Neural cell (in vitro differentiated cells): ENCODE data around the gene EIF2AK2. TPM values are rescaled to one million over a fixed set of nuclear protein-coding genes. Genes with fewer than 3 reads are reported as not detected.

Experiments used
- H2AFZ ChIP-seq: fragments of 200-600, 300-800 bp; sonication (generic), shearing (Covaris generic); 2 replicates; pipeline ENCODE4 v1.6.0; 2014; ENCODE audit warnings: low read depth, mild to moderate bottlenecking, antibody characterized with exemption, low read length, moderate library complexity
- H3F3A ChIP-seq: fragments of 200-600 bp; shearing (Covaris generic); 2 replicates; pipeline ENCODE4 v1.6.1; 2016; ENCODE audit warnings: mild to moderate bottlenecking, moderate library complexity, mixed read lengths, antibody characterized with exemption, low read length; ENCODE audit not compliant: insufficient read depth, poor library complexity, severe bottlenecking
- H3K27ac ChIP-seq: fragments of 200-600, 300-800 bp; sonication (generic), shearing (Covaris generic); 2 replicates; pipeline ENCODE4 v1.5.1; 2014; ENCODE audit warnings: mild to moderate bottlenecking, low read length, moderate library complexity
- H3K27me3 ChIP-seq: fragments of 300-800, 200-600 bp; sonication (generic), shearing (Covaris generic); 2 replicates; pipeline ENCODE4 v1.6.0; 2014; ENCODE audit warnings: mild to moderate bottlenecking, low read depth, low read length, moderate library complexity; ENCODE audit not compliant: insufficient read depth
- H3K36me3 ChIP-seq: fragments of 300-800, 200-600 bp; sonication (generic), shearing (Covaris generic); 2 replicates; pipeline ENCODE4 v1.5.1; 2014; ENCODE audit warnings: mild to moderate bottlenecking, antibody characterized with exemption, low read length, moderate library complexity; ENCODE audit not compliant: insufficient read depth
- H3K4me2 ChIP-seq: fragments of 300-800, 200-600 bp; sonication (generic), shearing (Covaris generic); 2 replicates; pipeline ENCODE4 v1.6.0; 2014; ENCODE audit warnings: mild to moderate bottlenecking, low read length
- H3K4me3 ChIP-seq: fragments of 300-800, 200-600 bp; sonication (generic), shearing (Covaris generic); 2 replicates; pipeline ENCODE4 v1.5.1; 2014; ENCODE audit warnings: mild to moderate bottlenecking, low read length, moderate library complexity
- H3K79me2 ChIP-seq: fragments of 200-600 bp; shearing (Covaris generic); replicated peaks from 2 replicates; pipeline ENCODE4 v1.6.0; 2014; ENCODE audit warnings: mild to moderate bottlenecking, low read length, moderate library complexity; ENCODE audit not compliant: insufficient read depth
- H3K9ac ChIP-seq: fragments of 300-800, 200-600 bp; sonication (generic), shearing (Covaris generic); 2 replicates; pipeline ENCODE4 v1.6.1; 2016; ENCODE audit warnings: mild to moderate bottlenecking, low read length, mixed read lengths
- H3K9me2 ChIP-seq: fragments of 200-600 bp; shearing (Covaris generic); 2 replicates; pipeline ENCODE4 v1.6.1; 2016; ENCODE audit warnings: mild to moderate bottlenecking, low read length, mixed read lengths; ENCODE audit not compliant: insufficient read depth
- H3K9me3 ChIP-seq: fragments of 200-600, 300-800 bp; sonication (generic), shearing (Covaris generic); 2 replicates; pipeline ENCODE4 v1.6.1; 2016; ENCODE audit warnings: mild to moderate bottlenecking, mixed run types, low read length, moderate library complexity, mixed read lengths
- H4K20me1 ChIP-seq: fragments of 200-600 bp; shearing (Covaris generic); 2 replicates; pipeline ENCODE4 v1.6.1; 2016; ENCODE audit warnings: mild to moderate bottlenecking, mixed run types; ENCODE audit not compliant: insufficient read depth
- EP300 ChIP-seq: fragments of 450-650 bp; conservative IDR thresholded peaks from 2 replicates; pipeline ENCODE4 v1.6.1; 2014; ENCODE audit warnings: antibody characterized with exemption, mild to moderate bottlenecking, moderate library complexity; ENCODE audit not compliant: poor library complexity, severe bottlenecking
- EZH2 ChIP-seq: fragments of 200-600, 300-800 bp; shearing (Covaris generic), sonication (generic); IDR thresholded peaks from 2 replicates; pipeline ENCODE4 v1.6.1; 2014; ENCODE audit warnings: antibody characterized with exemption, low read length, borderline replicate concordance, mild to moderate bottlenecking; ENCODE audit not compliant: insufficient read depth, poor library complexity, severe bottlenecking
- MXI1 ChIP-seq: fragments of 450-650 bp; conservative IDR thresholded peaks from 2 replicates; pipeline ENCODE4 v1.6.1; 2014; ENCODE audit warnings: antibody characterized with exemption, mild to moderate bottlenecking; ENCODE audit not compliant: poor library complexity, severe bottlenecking
- POLR2AphosphoS5 ChIP-seq: IDR thresholded peaks from 2 replicates; pipeline ENCODE4 v1.6.1; 2012
- RAD21 ChIP-seq: fragments of 450-650 bp; conservative IDR thresholded peaks from 2 replicates; pipeline ENCODE4 v1.6.1; 2014; ENCODE audit warnings: antibody characterized with exemption, mild to moderate bottlenecking, moderate library complexity
- SMC3 ChIP-seq: fragments of 450-650 bp; conservative IDR thresholded peaks from 2 replicates; pipeline ENCODE4 v1.6.1; 2014; ENCODE audit warnings: antibody characterized with exemption, mild to moderate bottlenecking, moderate library complexity; ENCODE audit not compliant: poor library complexity
- TAF1 ChIP-seq: IDR thresholded peaks from 2 replicates; pipeline ENCODE4 v1.6.1; 2012; ENCODE audit warnings: low read depth
- polyA plus RNA-seq: library from polyadenylated mRNA; depleted of rRNA; stranded (reverse); fragments of >200 nt; gene quantifications from 2 replicates; pipeline ENCODE4 v1.2.3, GENCODE V29; 2014
- TF ChIP-seq, protein P1 (sequence below): fragments of 450-650 bp; IDR thresholded peaks from 2 replicates; pipeline ENCODE4 v1.5.1; 2014; ENCODE audit warnings: antibody characterized with exemption, mild to moderate bottlenecking, moderate library complexity; ENCODE audit not compliant: poor library complexity, severe bottlenecking
- TF ChIP-seq, protein P2 (sequence below): IDR thresholded peaks from 2 replicates; pipeline ENCODE4 v1.6.1; 2012; ENCODE audit warnings: borderline replicate concordance

The EIF2AK2 gene
- polyA plus RNA-seq, 1 donor from 2014 or later = 2.5 TPM

DNA sequence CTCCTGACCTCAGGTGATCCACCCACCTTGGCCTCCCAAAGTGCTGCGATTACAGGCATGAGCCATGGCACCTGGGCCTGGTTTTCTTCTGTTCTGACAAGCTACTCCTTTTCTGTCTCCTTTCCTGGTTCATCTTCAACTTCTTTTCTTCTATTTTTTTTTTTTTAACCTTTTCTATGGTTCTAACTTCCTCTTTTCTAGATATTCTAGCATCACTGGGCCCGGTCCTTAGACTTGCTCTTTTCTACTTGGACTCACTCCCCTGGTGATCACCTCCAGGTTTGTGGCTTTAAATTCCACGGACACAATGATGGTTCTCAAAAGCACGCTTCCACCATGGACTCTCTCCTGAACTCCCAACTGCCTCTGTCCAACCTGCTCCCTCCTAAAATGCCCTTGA lies 2.0 kb downstream of the EIF2AK2 start:
- Histone ChIP-seq H3K9ac (no peak overlapping the region), H2AFZ (no peak overlapping the region), H4K20me1 (no peaks in the 10 kb centered on the region), H3K4me2 (no peak overlapping the region), H3K9me2 (no peaks in the 10 kb centered on the region), H3F3A (no peaks in the 10 kb centered on the region), H3K79me2 (no peaks in the 10 kb centered on the region), H3K4me3 (no peak overlapping the region), H3K27me3 (no peaks in the 10 kb centered on the region), H3K27ac (no peak overlapping the region), H3K36me3 (no peaks in the 10 kb centered on the region), H3K9me3 (no peaks in the 10 kb centered on the region)
- TF ChIP-seq, protein P1, sequence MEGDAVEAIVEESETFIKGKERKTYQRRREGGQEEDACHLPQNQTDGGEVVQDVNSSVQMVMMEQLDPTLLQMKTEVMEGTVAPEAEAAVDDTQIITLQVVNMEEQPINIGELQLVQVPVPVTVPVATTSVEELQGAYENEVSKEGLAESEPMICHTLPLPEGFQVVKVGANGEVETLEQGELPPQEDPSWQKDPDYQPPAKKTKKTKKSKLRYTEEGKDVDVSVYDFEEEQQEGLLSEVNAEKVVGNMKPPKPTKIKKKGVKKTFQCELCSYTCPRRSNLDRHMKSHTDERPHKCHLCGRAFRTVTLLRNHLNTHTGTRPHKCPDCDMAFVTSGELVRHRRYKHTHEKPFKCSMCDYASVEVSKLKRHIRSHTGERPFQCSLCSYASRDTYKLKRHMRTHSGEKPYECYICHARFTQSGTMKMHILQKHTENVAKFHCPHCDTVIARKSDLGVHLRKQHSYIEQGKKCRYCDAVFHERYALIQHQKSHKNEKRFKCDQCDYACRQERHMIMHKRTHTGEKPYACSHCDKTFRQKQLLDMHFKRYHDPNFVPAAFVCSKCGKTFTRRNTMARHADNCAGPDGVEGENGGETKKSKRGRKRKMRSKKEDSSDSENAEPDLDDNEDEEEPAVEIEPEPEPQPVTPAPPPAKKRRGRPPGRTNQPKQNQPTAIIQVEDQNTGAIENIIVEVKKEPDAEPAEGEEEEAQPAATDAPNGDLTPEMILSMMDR = no peak
- TF ChIP-seq, protein P2, sequence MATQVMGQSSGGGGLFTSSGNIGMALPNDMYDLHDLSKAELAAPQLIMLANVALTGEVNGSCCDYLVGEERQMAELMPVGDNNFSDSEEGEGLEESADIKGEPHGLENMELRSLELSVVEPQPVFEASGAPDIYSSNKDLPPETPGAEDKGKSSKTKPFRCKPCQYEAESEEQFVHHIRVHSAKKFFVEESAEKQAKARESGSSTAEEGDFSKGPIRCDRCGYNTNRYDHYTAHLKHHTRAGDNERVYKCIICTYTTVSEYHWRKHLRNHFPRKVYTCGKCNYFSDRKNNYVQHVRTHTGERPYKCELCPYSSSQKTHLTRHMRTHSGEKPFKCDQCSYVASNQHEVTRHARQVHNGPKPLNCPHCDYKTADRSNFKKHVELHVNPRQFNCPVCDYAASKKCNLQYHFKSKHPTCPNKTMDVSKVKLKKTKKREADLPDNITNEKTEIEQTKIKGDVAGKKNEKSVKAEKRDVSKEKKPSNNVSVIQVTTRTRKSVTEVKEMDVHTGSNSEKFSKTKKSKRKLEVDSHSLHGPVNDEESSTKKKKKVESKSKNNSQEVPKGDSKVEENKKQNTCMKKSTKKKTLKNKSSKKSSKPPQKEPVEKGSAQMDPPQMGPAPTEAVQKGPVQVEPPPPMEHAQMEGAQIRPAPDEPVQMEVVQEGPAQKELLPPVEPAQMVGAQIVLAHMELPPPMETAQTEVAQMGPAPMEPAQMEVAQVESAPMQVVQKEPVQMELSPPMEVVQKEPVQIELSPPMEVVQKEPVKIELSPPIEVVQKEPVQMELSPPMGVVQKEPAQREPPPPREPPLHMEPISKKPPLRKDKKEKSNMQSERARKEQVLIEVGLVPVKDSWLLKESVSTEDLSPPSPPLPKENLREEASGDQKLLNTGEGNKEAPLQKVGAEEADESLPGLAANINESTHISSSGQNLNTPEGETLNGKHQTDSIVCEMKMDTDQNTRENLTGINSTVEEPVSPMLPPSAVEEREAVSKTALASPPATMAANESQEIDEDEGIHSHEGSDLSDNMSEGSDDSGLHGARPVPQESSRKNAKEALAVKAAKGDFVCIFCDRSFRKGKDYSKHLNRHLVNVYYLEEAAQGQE = no peak
- TF ChIP-seq EP300 (no peak), RAD21 (no peak), TAF1 (no peak), SMC3 (no peak), MXI1 (no peak)

DNA sequence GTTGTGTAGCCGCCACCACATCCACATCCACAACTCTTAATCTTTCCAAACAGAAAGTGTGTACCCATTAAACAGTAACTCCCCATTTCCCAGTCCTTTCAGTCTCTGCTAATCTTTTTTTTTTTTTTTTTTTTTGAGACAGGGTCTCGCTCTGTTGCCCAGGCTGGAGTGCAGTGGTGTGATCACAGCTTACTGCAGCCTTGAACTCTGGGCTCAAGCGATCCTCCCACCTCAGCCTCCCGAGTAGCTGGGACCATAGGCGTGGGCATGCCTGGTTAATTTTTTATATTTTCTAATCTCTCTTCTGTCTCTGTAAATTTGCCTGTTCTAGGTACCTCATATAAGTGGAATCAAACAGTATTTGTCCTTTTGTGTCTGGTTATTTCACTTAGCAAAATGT lies 3.6 kb downstream of the EIF2AK2 start:
- Histone ChIP-seq H3K27me3 (no peaks in the 10 kb centered on the region), H2AFZ (no peak overlapping the region), H3F3A (no peaks in the 10 kb centered on the region), H3K36me3 (no peaks in the 10 kb centered on the region), H3K79me2 (no peaks in the 10 kb centered on the region), H3K9me2 (no peaks in the 10 kb centered on the region), H3K4me2 (no peak overlapping the region), H3K27ac (no peak overlapping the region), H4K20me1 (no peaks in the 10 kb centered on the region), H3K9me3 (no peaks in the 10 kb centered on the region), H3K4me3 (no peak overlapping the region), H3K9ac (no peak overlapping the region)
- TF ChIP-seq SMC3 (no peak), MXI1 (no peak), POLR2AphosphoS5 (no peak), TAF1 (no peak), EP300 (no peak), EZH2 (no peak)
- TF ChIP-seq, protein P1 = no peak
